ENCODE data around the gene NAV3.

DNA sequence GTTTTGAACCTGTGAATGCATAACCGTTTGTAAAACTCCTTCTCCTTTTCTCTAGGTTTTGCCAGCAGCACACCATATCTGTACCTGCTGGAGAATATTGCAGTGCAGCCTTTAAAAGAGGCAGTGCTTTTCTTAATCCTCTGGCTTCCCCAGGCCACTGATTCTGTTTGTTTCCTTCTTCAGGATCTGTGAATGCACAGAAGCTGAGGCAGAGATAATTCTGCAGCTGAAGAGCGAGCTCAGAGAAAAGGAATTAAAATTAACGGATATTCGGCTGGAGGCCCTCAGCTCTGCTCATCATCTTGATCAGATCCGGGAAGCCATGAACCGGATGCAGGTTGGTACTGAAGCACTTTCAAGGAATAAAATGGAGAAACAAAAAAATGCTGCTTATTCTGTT, 348.7 kb downstream of the NAV3 start:
- TF ChIP-seq, protein P1, sequence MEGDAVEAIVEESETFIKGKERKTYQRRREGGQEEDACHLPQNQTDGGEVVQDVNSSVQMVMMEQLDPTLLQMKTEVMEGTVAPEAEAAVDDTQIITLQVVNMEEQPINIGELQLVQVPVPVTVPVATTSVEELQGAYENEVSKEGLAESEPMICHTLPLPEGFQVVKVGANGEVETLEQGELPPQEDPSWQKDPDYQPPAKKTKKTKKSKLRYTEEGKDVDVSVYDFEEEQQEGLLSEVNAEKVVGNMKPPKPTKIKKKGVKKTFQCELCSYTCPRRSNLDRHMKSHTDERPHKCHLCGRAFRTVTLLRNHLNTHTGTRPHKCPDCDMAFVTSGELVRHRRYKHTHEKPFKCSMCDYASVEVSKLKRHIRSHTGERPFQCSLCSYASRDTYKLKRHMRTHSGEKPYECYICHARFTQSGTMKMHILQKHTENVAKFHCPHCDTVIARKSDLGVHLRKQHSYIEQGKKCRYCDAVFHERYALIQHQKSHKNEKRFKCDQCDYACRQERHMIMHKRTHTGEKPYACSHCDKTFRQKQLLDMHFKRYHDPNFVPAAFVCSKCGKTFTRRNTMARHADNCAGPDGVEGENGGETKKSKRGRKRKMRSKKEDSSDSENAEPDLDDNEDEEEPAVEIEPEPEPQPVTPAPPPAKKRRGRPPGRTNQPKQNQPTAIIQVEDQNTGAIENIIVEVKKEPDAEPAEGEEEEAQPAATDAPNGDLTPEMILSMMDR (IDR thresholded peaks at IDR 0.05) = no peak
- TF ChIP-seq POLR2A (IDR thresholded peaks at IDR 0.05) (no peak), EP300 (IDR thresholded peaks at IDR 0.05) (no peak)
